ENCODE results near the gene ZFYVE28.

Gene ZFYVE28

DNA sequence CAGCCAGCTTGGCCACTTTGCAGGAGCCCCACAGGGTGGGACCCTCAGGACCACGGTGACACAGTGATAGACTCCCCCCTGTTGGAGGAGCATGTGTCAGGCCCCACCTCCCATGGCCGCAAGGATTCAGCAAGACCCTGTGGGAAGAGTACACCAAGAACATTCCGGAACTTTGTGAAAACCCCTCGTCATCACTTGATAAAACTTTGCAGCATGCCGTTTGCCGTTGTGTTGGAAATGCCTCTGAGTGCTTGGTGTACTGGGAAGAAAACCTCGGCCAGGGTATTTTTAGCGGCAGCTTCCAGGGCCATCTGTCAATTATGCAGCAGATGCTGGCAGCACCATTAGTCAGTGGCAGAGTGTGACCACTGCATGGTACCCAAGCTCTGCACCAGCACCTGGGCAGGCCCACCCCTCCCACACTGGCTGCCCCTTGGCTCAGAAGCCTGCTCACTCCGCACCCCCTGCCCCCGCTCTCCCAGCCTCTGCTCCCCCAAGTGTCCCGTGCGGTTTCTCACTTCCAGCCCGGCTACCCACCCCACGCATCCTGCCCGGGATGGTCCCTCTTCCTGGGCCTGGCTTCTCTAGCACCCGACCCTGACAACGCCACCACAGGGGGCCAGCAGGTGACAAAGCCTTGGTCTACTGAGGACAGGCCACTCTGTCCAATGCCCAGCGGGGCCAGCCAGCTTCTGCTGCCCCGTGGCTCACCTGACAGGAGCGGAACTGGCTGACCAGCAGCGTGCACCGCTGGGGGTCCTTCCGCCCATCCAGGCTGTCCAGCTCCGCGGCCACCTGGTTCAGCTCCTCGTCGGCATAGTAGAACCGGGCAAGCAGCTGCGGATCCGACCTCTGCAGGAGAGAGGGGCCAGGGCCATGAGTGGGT is 65.0 kb downstream of the ZFYVE28 start:
- TF ChIP-seq, protein P1, sequence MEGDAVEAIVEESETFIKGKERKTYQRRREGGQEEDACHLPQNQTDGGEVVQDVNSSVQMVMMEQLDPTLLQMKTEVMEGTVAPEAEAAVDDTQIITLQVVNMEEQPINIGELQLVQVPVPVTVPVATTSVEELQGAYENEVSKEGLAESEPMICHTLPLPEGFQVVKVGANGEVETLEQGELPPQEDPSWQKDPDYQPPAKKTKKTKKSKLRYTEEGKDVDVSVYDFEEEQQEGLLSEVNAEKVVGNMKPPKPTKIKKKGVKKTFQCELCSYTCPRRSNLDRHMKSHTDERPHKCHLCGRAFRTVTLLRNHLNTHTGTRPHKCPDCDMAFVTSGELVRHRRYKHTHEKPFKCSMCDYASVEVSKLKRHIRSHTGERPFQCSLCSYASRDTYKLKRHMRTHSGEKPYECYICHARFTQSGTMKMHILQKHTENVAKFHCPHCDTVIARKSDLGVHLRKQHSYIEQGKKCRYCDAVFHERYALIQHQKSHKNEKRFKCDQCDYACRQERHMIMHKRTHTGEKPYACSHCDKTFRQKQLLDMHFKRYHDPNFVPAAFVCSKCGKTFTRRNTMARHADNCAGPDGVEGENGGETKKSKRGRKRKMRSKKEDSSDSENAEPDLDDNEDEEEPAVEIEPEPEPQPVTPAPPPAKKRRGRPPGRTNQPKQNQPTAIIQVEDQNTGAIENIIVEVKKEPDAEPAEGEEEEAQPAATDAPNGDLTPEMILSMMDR (IDR thresholded peaks at IDR 0.05; ENCODE audit: control insufficient read depth, extremely low read depth, insufficient read depth), result no peak
- DNase-seq (ENCODE audit: low read depth), result no peak

DNA sequence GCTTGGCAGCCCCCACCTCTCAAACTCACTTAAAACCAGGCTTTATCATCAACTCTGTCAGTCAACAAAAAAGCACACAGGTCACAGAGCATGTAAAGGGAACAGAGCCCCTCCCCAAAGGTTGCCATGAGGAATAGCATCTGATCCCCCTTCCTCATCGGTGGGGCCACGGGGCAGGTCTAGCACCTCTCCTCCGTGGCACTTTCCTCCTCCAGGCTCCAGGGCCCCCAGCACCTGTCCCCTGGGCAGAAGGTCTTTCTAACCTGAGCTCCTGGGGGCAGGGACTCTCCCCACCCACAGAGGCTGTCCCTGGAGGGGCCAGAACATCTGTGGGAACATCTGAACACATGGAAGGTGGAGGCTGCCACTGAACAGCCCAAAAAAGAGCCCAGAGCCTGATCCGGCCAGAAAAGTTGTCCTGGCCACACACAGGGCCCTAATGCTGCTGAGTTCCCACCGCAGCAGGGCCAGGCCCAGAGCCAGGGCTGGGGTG is 65.7 kb downstream of the ZFYVE28 start:
- TF ChIP-seq, protein P1 (IDR thresholded peaks at IDR 0.05; ENCODE audit: control insufficient read depth, extremely low read depth, insufficient read depth), result no peak
- no peak for DNase-seq (ENCODE audit: low read depth)

More for the DNA sequence above, 65.0 kb downstream of the ZFYVE28 start:
- no peak overlapping the region for H3K4me3 ChIP-seq (ENCODE audit: low read depth, low read length)

DNA sequence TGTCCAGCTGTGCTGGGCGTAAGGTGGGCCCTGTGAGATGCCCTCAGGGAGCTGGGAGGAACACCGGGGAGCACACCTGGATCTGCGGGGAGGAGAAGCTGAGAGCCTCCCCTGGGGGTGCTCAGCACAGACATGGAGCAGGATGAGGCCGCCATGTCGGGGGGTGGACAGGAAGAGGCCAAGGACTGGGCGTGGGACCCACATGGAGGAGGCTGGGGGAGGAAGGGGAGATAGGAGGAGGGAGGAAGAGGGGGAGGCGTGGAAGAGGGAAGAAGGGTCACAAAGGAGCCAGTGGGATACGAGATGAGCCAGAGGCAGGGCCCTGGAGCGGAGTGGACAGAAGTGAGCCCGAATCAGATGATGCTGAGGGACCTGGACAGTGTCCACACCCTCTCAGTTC is 66.3 kb downstream of the ZFYVE28 start:
- TF ChIP-seq, protein P1 (IDR thresholded peaks at IDR 0.05; ENCODE audit: control insufficient read depth, extremely low read depth, insufficient read depth), result no peak
- H3K4me3 ChIP-seq (ENCODE audit: low read depth, low read length), result no peak overlapping the region
- DNase-seq (ENCODE audit: low read depth), result no peak

More for the DNA sequence above, 65.7 kb downstream of the ZFYVE28 start:
- no peak overlapping the region for H3K4me3 ChIP-seq (ENCODE audit: low read depth, low read length)

GRCh38 chr4:2350982-2351381 is 67.5 kb downstream of the ZFYVE28 start:
- H3K4me3 ChIP-seq (ENCODE audit: low read depth, low read length), result no peak overlapping the region
- DNase-seq (ENCODE audit: low read depth), result no peak
- TF ChIP-seq, protein P1 (IDR thresholded peaks at IDR 0.05; ENCODE audit: control insufficient read depth, extremely low read depth, insufficient read depth), result no peak

- TF ChIP-seq, protein P1 (IDR thresholded peaks at IDR 0.05; ENCODE audit: control insufficient read depth, extremely low read depth, insufficient read depth), result no peak
- H3K4me3 ChIP-seq (ENCODE audit: low read depth, low read length), result no peak overlapping the region
- no peak for DNase-seq (ENCODE audit: low read depth)
Measured at GRCh38 chr4:2348786-2349185, 69.7 kb downstream of the ZFYVE28 start.

- DNase-seq (ENCODE audit: low read depth), result no peak
- TF ChIP-seq, protein P1 (IDR thresholded peaks at IDR 0.05; ENCODE audit: control insufficient read depth, extremely low read depth, insufficient read depth), result no peak
- H3K4me3 ChIP-seq (ENCODE audit: low read depth, low read length), result no peak overlapping the region
Measured at GRCh38 chr4:2347190-2347589, 71.3 kb downstream of the ZFYVE28 start.

Data from LNCaP clone FGC (cell line).